ENCODE results near the gene DCBLD1. TPM values are rescaled to one million over a fixed set of nuclear protein-coding genes. Genes with fewer than 3 reads are reported as not detected.

Gene DCBLD1
- total RNA-seq, 1 experiment from 2014 or later: 19.5 TPM

DNA sequence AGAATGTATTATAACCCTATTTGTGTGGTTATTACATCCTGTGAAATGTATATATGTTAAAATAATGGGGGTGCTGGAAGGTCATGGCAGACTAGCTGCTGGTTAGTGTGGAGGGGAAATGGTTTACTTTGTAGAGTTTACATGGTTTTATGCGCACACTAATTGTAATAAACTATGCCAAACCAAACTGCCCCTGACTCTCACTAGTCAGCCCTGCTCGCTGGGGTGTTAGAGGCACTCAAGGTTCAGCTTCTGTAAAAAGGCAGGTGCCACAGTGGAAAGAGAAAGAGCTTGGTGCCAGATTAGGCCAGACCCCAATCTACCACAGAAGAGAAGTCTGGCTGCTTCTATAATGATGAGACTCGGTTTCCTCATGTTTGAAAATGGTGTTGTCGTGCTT lies 67.1 kb downstream of the DCBLD1 start:
- no peaks in the 10 kb centered on the region for H3K9me2 ChIP-seq (ENCODE audit: insufficient read depth)
- no peaks in the 10 kb centered on the region for H3K27me3 ChIP-seq (ENCODE audit: insufficient read depth, low read length)
- H2AFZ ChIP-seq (ENCODE audit: low read depth, low read length, poor library complexity, severe bottlenecking): no peak overlapping the region
- H3K9me3 ChIP-seq (ENCODE audit: control insufficient read depth in 1 of 2, insufficient read depth in 1 of 2, low read depth in 1 of 2, low read length in 2 of 2): no peaks in the 10 kb centered on the region
- H4K20me1 ChIP-seq (ENCODE audit: insufficient read depth): no peaks in the 10 kb centered on the region
- peak overlapping the region; percentile 10; the same call in 1 of the 2 replicates for H3K27ac ChIP-seq (ENCODE audit: low read depth, low read length)
- BruUV-seq (replicated peaks): no TSS peak
- H3K4me3 ChIP-seq (replicated peaks in 1 of 2; ENCODE audit: low read depth in 1 of 2, low read length in 2 of 2): no peak overlapping the region
- intact Hi-C loops (cut with micrococcal nuclease): no loop called here
- no peak for DNase-seq (ENCODE audit: low read depth, low spot score)
- no peaks in the 10 kb centered on the region for H3K79me2 ChIP-seq (ENCODE audit: insufficient read depth, low read length)
- ChIA-PET CTCF (no interaction called here), RAD21 (ENCODE audit: low non-redundant PET in 1 of 2, low total read pairs in 2 of 2, uncharacterized antibody in 2 of 2, unreplicated experiment in 2 of 2) (no interaction called here), POLR2A (no interaction called here)
- no peak for ATAC-seq
- peaks cover 20 to 30% of the 10 kb centered on the region in 2 experiments for H3K4me1 ChIP-seq (ENCODE audit: control insufficient read depth in 1 of 2, insufficient read depth in 2 of 2, low read length in 2 of 2)
- no peak overlapping the region for H3K4me2 ChIP-seq (ENCODE audit: low read length)
- no peak overlapping the region for H3K9ac ChIP-seq (ENCODE audit: low read length)
- H3K36me3 ChIP-seq (ENCODE audit: control insufficient read depth in 1 of 2, insufficient read depth in 2 of 2, low read length in 2 of 2): peaks cover 0 to 13% of the 10 kb centered on the region in 2 experiments; a peak in 1 of 4 replicates
- TF ChIP-seq, protein P1, sequence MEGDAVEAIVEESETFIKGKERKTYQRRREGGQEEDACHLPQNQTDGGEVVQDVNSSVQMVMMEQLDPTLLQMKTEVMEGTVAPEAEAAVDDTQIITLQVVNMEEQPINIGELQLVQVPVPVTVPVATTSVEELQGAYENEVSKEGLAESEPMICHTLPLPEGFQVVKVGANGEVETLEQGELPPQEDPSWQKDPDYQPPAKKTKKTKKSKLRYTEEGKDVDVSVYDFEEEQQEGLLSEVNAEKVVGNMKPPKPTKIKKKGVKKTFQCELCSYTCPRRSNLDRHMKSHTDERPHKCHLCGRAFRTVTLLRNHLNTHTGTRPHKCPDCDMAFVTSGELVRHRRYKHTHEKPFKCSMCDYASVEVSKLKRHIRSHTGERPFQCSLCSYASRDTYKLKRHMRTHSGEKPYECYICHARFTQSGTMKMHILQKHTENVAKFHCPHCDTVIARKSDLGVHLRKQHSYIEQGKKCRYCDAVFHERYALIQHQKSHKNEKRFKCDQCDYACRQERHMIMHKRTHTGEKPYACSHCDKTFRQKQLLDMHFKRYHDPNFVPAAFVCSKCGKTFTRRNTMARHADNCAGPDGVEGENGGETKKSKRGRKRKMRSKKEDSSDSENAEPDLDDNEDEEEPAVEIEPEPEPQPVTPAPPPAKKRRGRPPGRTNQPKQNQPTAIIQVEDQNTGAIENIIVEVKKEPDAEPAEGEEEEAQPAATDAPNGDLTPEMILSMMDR (IDR thresholded peaks at IDR 0.05 in 2 of 3, conservative IDR thresholded peaks at IDR 0.05 in 1 of 3; ENCODE audit: borderline replicate concordance in 1 of 3, insufficient read depth in 1 of 3, low read depth in 2 of 3, low read length in 2 of 3): no peak
- TF ChIP-seq RAD21 (IDR thresholded peaks at IDR 0.05; ENCODE audit: low read depth) (no peak), SIN3A (IDR thresholded peaks at IDR 0.05; ENCODE audit: low read depth) (no peak), CEBPB (IDR thresholded peaks at IDR 0.05; ENCODE audit: low read depth) (no peak), ZNF274 (IDR thresholded peaks at IDR 0.05; ENCODE audit: low read depth, low read length) (no peak), JUND (IDR thresholded peaks at IDR 0.05) (no peak), SRF (IDR thresholded peaks at IDR 0.05; ENCODE audit: low read depth) (no peak), POLR2AphosphoS5 (IDR thresholded peaks at IDR 0.05; ENCODE audit: low read depth, low read length) (no peak), EZH2phosphoT487 (IDR thresholded peaks at IDR 0.05; ENCODE audit: borderline replicate concordance) (no peak)
- TF ChIP-seq, protein P2, sequence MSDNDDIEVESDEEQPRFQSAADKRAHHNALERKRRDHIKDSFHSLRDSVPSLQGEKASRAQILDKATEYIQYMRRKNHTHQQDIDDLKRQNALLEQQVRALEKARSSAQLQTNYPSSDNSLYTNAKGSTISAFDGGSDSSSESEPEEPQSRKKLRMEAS (IDR thresholded peaks at IDR 0.05): no peak
- TF ChIP-seq, protein P3, sequence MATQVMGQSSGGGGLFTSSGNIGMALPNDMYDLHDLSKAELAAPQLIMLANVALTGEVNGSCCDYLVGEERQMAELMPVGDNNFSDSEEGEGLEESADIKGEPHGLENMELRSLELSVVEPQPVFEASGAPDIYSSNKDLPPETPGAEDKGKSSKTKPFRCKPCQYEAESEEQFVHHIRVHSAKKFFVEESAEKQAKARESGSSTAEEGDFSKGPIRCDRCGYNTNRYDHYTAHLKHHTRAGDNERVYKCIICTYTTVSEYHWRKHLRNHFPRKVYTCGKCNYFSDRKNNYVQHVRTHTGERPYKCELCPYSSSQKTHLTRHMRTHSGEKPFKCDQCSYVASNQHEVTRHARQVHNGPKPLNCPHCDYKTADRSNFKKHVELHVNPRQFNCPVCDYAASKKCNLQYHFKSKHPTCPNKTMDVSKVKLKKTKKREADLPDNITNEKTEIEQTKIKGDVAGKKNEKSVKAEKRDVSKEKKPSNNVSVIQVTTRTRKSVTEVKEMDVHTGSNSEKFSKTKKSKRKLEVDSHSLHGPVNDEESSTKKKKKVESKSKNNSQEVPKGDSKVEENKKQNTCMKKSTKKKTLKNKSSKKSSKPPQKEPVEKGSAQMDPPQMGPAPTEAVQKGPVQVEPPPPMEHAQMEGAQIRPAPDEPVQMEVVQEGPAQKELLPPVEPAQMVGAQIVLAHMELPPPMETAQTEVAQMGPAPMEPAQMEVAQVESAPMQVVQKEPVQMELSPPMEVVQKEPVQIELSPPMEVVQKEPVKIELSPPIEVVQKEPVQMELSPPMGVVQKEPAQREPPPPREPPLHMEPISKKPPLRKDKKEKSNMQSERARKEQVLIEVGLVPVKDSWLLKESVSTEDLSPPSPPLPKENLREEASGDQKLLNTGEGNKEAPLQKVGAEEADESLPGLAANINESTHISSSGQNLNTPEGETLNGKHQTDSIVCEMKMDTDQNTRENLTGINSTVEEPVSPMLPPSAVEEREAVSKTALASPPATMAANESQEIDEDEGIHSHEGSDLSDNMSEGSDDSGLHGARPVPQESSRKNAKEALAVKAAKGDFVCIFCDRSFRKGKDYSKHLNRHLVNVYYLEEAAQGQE (IDR thresholded peaks at IDR 0.05; ENCODE audit: low read depth): no peak
